GM12892 (cell line): ENCODE measurements around the gene CCND1.

Source experiments
- POLR2A ChIP-seq: IDR thresholded peaks from 2 replicates; pipeline ENCODE4 v1.6.1; 2011; ENCODE audit warnings: low read depth, low read length, control low read depth
- POLR2AphosphoS5 ChIP-seq: IDR thresholded peaks from 2 replicates; pipeline ENCODE4 v1.6.1; 2011; ENCODE audit warnings: low read depth, low read length, control low read depth
- TAF1 ChIP-seq: IDR thresholded peaks from 2 replicates; pipeline ENCODE4 v1.6.1; 2011; ENCODE audit warnings: low read depth, mild to moderate bottlenecking, control low read depth, low read length, borderline replicate concordance

- TF ChIP-seq POLR2A (no peak), POLR2AphosphoS5 (no peak), TAF1 (no peak)
Observed at GRCh38 chr11:69614085-69614484, 26.9 kb upstream of the CCND1 start.
